AG09319 (cell line): ENCODE measurements around the gene RBL1.
"Not testable (repeated sequence)": the region's sequence is repeated elsewhere in the genome, so short reads cannot be mapped to it uniquely, and the experiment has no call there.

ENCODE experiments used
- DNase-seq: peaks from one replicate; pipeline ENCODE4 v3.0.0-alpha.2; 2010; ENCODE audit warnings: low read depth; ENCODE audit errors: extremely low read depth
- TF ChIP-seq, protein P1 (sequence below): IDR thresholded peaks from 2 replicates; pipeline ENCODE4 v1.5.1; 2011; ENCODE audit warnings: low read depth, mild to moderate bottlenecking, inconsistent platforms, low read length, moderate library complexity

RBL1 gene

DNA sequence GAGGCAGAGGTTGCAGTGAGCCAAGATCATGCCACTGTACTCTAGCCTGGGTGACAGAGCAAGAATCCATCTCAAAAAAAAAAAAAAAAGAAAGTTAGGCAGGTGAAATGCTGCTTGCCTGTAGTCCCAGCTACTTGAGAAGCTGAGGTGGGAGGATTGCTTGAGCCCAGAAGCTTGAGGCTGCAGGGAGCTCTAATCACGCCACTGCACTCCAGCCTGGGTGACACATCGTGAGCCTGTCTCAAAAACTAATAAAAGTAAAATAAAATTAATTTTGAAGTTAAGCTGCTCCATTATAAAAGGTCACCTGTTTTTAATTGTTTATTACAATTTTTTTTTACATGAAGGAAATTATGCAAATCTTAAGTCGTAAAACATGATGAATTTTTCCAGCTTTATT, 121.1 kb downstream of the RBL1 start:
- DNase-seq = no peak
- TF ChIP-seq, protein P1, sequence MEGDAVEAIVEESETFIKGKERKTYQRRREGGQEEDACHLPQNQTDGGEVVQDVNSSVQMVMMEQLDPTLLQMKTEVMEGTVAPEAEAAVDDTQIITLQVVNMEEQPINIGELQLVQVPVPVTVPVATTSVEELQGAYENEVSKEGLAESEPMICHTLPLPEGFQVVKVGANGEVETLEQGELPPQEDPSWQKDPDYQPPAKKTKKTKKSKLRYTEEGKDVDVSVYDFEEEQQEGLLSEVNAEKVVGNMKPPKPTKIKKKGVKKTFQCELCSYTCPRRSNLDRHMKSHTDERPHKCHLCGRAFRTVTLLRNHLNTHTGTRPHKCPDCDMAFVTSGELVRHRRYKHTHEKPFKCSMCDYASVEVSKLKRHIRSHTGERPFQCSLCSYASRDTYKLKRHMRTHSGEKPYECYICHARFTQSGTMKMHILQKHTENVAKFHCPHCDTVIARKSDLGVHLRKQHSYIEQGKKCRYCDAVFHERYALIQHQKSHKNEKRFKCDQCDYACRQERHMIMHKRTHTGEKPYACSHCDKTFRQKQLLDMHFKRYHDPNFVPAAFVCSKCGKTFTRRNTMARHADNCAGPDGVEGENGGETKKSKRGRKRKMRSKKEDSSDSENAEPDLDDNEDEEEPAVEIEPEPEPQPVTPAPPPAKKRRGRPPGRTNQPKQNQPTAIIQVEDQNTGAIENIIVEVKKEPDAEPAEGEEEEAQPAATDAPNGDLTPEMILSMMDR = no peak

DNA sequence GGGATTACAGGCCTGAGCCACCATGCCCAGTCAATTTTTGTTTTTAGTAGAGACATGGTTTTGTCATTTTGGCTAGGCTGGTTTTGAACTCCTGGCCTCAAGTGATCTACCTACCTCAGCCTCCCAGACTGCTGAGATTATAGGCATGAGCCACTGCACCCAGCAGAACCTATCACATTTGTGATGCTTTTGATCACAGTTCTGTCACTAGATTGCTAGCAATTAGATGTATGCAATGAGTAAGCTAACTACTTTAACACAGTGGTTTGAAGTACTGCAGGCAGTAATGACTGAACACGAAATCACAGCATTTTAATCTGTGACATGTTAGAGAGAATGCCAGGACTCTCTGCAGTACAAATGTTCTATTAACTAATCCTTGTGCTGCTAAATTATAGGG, 124.7 kb downstream of the RBL1 start:
- DNase-seq = no peak
- TF ChIP-seq, protein P1 = no peak

DNA sequence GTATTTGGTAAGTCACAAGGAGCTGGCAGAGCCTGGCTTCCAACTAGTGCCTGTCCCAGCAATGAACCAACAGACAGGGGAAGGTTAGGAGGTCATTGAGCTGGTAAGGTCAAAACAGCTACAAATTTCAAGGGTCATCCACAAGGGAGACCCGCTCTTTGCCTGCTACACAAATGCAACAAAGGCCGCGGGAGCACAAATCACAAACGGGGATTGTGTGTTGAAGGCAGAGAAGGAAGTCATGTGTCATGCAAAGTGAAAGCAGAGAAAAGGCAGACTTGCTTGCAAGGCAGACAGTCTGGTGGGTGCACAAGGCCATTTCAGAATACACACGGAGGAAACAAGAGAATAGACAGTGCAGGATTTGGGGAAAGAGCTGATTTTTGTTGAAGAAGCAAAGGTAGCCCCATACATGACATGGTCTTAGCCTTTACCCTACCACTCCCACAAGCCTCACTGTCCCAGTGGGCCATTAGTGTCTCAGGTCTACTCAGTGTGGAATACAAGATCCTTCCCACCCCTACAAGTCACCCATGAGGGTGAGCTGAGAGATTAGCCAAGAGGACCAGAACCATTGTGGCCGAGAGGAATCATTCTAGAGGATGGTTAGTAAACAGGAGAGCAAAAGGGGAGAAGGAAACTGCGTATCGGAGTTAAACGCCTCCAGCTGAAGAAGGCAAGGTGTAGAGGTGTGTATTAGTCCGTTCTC, 126.2 kb downstream of the RBL1 start:
- DNase-seq = no peak
- TF ChIP-seq, protein P1 = no peak

DNA sequence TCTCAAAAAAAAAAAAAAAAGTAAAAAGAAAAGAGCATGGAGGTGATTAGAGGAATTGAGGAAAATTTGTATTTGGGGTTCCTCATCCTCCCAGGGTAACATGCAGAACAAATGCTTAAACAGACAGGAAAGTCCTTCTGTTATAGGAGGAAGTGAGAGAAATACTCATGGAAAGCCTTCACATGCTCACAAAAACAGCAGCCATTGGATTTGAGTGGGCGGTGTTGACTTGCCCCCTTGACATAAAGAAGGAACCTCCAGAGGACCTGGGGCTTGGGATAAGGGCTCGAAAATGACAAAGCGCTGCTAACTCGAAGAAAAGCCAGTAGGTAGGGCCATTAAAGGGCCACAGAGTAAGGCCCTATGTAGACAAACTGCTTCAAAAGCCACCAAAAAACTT, 126.7 kb downstream of the RBL1 start:
- no peak for DNase-seq
- TF ChIP-seq, protein P1 = no peak

DNA sequence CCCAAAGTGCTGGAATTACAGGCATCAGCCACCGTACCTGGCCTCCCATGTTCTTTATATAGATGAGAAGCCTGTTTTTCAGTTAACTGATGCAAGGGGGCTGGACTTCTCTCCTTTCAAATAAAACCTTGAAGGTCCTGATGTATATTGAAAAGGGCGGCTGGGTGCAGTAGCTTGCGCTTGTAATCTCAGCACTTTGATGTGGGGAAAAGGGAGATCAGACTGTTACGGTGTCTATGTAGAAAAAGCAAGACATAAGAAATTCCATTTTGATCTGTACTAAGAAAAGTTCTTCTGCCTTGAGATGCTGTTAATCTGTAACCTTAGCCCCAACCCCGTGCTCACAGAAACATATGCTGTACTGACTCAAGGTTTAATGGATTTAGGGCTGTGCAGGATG, 128.2 kb downstream of the RBL1 start:
- DNase-seq = no peak
- TF ChIP-seq, protein P1 = no peak

DNA sequence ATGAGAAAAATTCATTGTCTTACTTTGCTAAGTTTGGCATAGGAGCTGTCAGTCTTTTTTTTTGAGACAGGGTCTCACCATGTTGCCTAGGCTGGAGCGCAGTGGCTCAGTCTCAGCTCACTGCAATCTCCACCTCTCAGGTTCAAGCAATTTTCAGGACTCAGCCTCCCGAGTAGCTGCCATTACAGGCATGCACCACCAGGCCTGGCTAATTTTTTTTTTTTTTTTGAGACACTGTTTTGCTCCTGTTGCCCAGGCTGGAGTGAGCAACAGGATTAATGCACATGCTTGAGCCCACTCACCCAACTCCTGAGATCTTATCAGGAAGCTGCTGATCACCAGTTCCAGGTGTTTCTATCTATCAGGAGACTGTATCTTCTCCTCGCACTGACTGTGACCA, 128.8 kb downstream of the RBL1 start:
- DNase-seq = not testable (repeated sequence)

DNA sequence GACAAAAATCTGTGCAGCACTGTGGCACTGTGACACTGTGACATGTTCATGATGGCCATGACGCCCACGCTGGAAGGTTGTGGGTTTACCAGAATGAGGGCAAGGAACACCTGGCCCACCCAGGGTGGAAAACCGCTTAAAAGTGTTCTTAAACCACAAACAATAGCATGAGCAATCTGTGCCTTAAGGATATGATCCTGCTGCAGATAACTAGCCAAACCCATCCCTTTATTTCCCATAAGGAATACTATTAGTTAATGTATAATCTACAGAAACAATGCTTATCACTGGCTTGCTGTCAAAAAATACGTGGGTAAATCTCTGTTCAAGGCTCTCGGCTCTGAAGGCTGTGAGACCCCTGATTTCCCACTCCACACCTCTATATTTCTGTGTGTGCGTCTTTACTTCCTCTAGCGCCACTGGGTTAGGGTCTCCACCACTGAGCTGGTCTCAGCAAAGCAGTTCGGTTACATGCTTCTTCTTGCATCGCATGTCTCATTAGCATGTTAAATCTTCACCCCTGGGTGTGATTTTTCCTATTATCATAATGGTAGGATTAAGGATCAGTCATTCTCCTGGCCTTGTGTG, 133.3 kb downstream of the RBL1 start:
- DNase-seq = not testable (repeated sequence)

DNA sequence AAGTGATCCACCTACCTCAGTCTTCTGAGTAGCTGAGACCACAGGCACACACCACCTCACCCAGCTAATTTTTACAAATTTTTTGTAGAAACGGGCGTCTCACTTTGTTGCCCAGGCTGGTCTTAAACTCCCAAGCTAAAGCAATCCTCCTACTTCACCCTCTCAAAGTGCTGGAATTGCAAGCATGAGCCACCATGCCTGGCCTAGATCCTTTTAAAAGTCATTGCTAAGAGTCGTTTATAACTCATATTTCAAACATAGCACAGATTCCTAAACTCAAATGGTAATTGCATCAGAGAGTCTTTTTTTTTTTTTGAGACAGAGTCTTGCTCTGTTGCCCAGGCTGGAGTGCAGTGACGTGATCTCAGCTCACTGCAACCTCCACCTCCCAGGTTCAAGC, 136.6 kb downstream of the RBL1 start:
- DNase-seq = no peak
- TF ChIP-seq, protein P1 = no peak
